MCF 10A (cell line): Measurements from ENCODE around the gene VAV2. TPM values are rescaled to one million over a fixed set of nuclear protein-coding genes. Genes with fewer than 3 reads are reported as not detected.

ENCODE experiments used
- BruUV-seq: library from RNA; stranded (reverse); fragments of 400-500 nt; replicated peaks from 2 replicates; lab custom pipeline; 2021; lab: Mats Ljungman, UMichigan
- CTCF ChIA-PET: fragments of 300-600 bp; sonication (Branson Sonifier 250); formaldehyde crosslinking; extraction: SDS; loops from one replicate; lab custom pipeline; 2021; ENCODE audit warnings: antibody characterized with exemption, inconsistent platforms; lab: Yijun Ruan, JAX
- POLR2A ChIA-PET: fragments of 300-600, 350-650 bp; sonication (Branson Sonifier 250); formaldehyde crosslinking; extraction: SDS; loops from one replicate; lab custom pipeline; 2020; ENCODE audit warnings: antibody characterized with exemption, inconsistent platforms; lab: Yijun Ruan, JAX
- DNase-seq: peaks from one replicate; pipeline ENCODE4 v3.0.0-alpha.2; 2018; ENCODE audit not compliant: unreplicated experiment
- H3K27ac Mint-ChIP-seq: one replicate; pipeline ENCODE4 v1.8.0; 2022; ENCODE audit warnings: mild to moderate bottlenecking, low read depth, mixed read lengths; ENCODE audit not compliant: unreplicated experiment
- H3K27me3 Mint-ChIP-seq: one replicate; pipeline ENCODE4 v1.8.0; 2022; ENCODE audit warnings: mixed read lengths; ENCODE audit not compliant: insufficient read depth, unreplicated experiment
- H3K36me3 Mint-ChIP-seq: one replicate; pipeline ENCODE4 v1.8.0; 2022; ENCODE audit warnings: mild to moderate bottlenecking, moderate library complexity, mixed read lengths; ENCODE audit not compliant: insufficient read depth, unreplicated experiment
- H3K4me1 Mint-ChIP-seq: one replicate; pipeline ENCODE4 v1.8.0; 2022; ENCODE audit warnings: mixed read lengths; ENCODE audit not compliant: insufficient read depth, unreplicated experiment
- H3K4me3 Mint-ChIP-seq: one replicate; pipeline ENCODE4 v1.8.0; 2022; ENCODE audit warnings: mild to moderate bottlenecking, moderate library complexity, mixed read lengths; ENCODE audit not compliant: unreplicated experiment
- H3K9me3 Mint-ChIP-seq: one replicate; pipeline ENCODE4 v1.8.0; 2022; ENCODE audit warnings: mixed read lengths; ENCODE audit not compliant: unreplicated experiment
- CTCF ChIP-seq: fragments of 200-600 bp; IDR thresholded peaks from one replicate; pipeline ENCODE4 v1.8.0; 2022; ENCODE audit warnings: antibody characterized with exemption, mild to moderate bottlenecking; ENCODE audit not compliant: unreplicated experiment
- intact Hi-C: fragments of 100-400 bp; cut with micrococcal nuclease; formaldehyde crosslinking; loops from 2 replicates; pipeline ENCODE4 v1.14.1; 2022
- total RNA-seq: library from RNA; stranded (reverse); gene quantifications from 2 replicates; pipeline ENCODE4 v1.2.3, GENCODE V29; 2022

Gene VAV2
- total RNA-seq, 1 experiment from 2014 or later, result 31.0 TPM

GRCh38 chr9:133807037-133807436 lies 185.1 kb downstream of the VAV2 start:
- no peak for TF ChIP-seq CTCF
- ChIA-PET POLR2A (no interaction called here), CTCF (interaction anchor here (0.9 to 1.0 kb wide), 2 partner anchors 14 to 187 kb away, joined by 4 read pairs; no protein-coding TSS in a partner anchor)
- intact Hi-C loops, result no loop called here
- H3K36me3 Mint-ChIP-seq, result peaks cover 15% of the 10 kb centered on the region
- no peak for DNase-seq
- H3K4me1 Mint-ChIP-seq, result no peaks in the 10 kb centered on the region
- no peak overlapping the region for H3K4me3 Mint-ChIP-seq
- no peak overlapping the region for H3K27ac Mint-ChIP-seq
- no peaks in the 10 kb centered on the region for H3K9me3 Mint-ChIP-seq
- H3K27me3 Mint-ChIP-seq, result no peaks in the 10 kb centered on the region
- no TSS peak for BruUV-seq

GRCh38 chr9:133806623-133807010 lies 185.5 kb downstream of the VAV2 start:
- H3K27me3 Mint-ChIP-seq, result no peaks in the 10 kb centered on the region
- H3K9me3 Mint-ChIP-seq, result no peaks in the 10 kb centered on the region
- no peak overlapping the region for H3K4me3 Mint-ChIP-seq
- H3K4me1 Mint-ChIP-seq, result no peaks in the 10 kb centered on the region
- TF ChIP-seq CTCF, result no peak
- BruUV-seq, result no TSS peak
- CTCF ChIA-PET, result interaction anchor here (0.9 to 1.0 kb wide), 2 partner anchors 14 to 187 kb away, joined by 4 read pairs; no protein-coding TSS in a partner anchor
- POLR2A ChIA-PET, result no interaction called here
- no peak overlapping the region for H3K27ac Mint-ChIP-seq
- intact Hi-C loops, result no loop called here
- no peak for DNase-seq
- peaks cover 15% of the 10 kb centered on the region for H3K36me3 Mint-ChIP-seq

- Mint-ChIP-seq H3K4me1 (no peaks in the 10 kb centered on the region), H3K36me3 (peaks cover 15% of the 10 kb centered on the region), H3K9me3 (no peaks in the 10 kb centered on the region), H3K4me3 (no peak overlapping the region), H3K27ac (no peak overlapping the region), H3K27me3 (no peaks in the 10 kb centered on the region)
- CTCF ChIA-PET, result interaction anchor here (1.0 kb wide), 1 partner anchor 188 kb away, joined by 4 read pairs; no protein-coding TSS in a partner anchor
- no peak for TF ChIP-seq CTCF
- BruUV-seq, result no TSS peak
- DNase-seq, result no peak
- intact Hi-C loops, result no loop called here
- POLR2A ChIA-PET, result no interaction called here
These were observed 186.1 kb downstream of the VAV2 start for GRCh38 chr9:133805876-133806622.

GRCh38 chr9:133804199-133804598 lies 187.9 kb downstream of the VAV2 start:
- no peak for TF ChIP-seq CTCF
- H3K4me1 Mint-ChIP-seq, result no peaks in the 10 kb centered on the region
- no peak overlapping the region for H3K27ac Mint-ChIP-seq
- peaks cover 15% of the 10 kb centered on the region for H3K36me3 Mint-ChIP-seq
- POLR2A ChIA-PET, result no interaction called here
- no peaks in the 10 kb centered on the region for H3K9me3 Mint-ChIP-seq
- BruUV-seq, result no TSS peak
- H3K4me3 Mint-ChIP-seq, result no peak overlapping the region
- DNase-seq, result no peak
- intact Hi-C loops, result no loop called here
- CTCF ChIA-PET, result interaction anchor here (0.6 to 2.2 kb wide), 2 partner anchors 180 to 190 kb away, joined by 3 to 9 read pairs; no protein-coding TSS in a partner anchor
- no peaks in the 10 kb centered on the region for H3K27me3 Mint-ChIP-seq
